HepG2 (cell line): Measurements from ENCODE around the gene AP2S1. TPM values are rescaled to one million over a fixed set of nuclear protein-coding genes. Genes with fewer than 3 reads are reported as not detected.

Experiments used
- KLF16 ChIP-seq, 2 experiments: sonication (generic) in 1 of 2; formaldehyde crosslinking in 1 of 2; IDR thresholded peaks; 2 replicates each; pipeline versions ENCODE4 v1.6.1 to v1.8.0; 2016 to 2023; ENCODE audit warnings: missing genetic modification reagents in 2 of 2, missing compliant biosample characterization in 1 of 2
- RXRA ChIP-seq: sonication (generic); formaldehyde crosslinking; IDR thresholded peaks from 2 replicates; pipeline ENCODE4 v1.5.1; 2020; ENCODE audit warnings: missing genetic modification reagents
- SIN3A ChIP-seq: IDR thresholded peaks from 2 replicates; pipeline ENCODE4 v1.6.1; 2011; ENCODE audit warnings: low read depth, mild to moderate bottlenecking, control low read depth, low read length, borderline replicate concordance
- ZNF446 ChIP-seq: sonication (generic); formaldehyde crosslinking; IDR thresholded peaks from 2 replicates; pipeline ENCODE4 v1.5.0; 2020; ENCODE audit warnings: mild to moderate bottlenecking, missing genetic modification reagents
- polyA plus RNA-seq, 8 experiments: library from polyadenylated mRNA; depleted of rRNA in 3 of 8; stranded (reverse) in 7 of 8; unstranded in 1 of 8; fragments of >200 nt; fragmentation: Illumina TruSeq in 4 of 8; extraction: Trizol in 4 of 8; gene quantifications; 2 replicates each; pipeline versions ENCODE4 v1.2.1 to v1.2.3, GENCODE V29; 2011 to 2016; ENCODE audit warnings: low read depth in 4 of 8, missing spikeins in 1 of 8, mixed read lengths in 1 of 8; ENCODE audit not compliant: insufficient read depth in 1 of 8
- total RNA-seq, 5 experiments: library from RNA; depleted of rRNA; stranded (reverse); fragments of >200 nt; fragmentation: Illumina TruSeq; extraction: Trizol; gene quantifications; 2 replicates each; pipeline ENCODE4 v1.2.3, GENCODE V29; 2016; ENCODE audit warnings: low read depth in 1 of 5
- TF ChIP-seq, protein P1 (sequence below): sonication (generic); formaldehyde crosslinking; IDR thresholded peaks from 2 replicates; pipeline ENCODE4 v1.4.0; 2020; ENCODE audit warnings: missing genetic modification reagents
- TF ChIP-seq, protein P2 (sequence below), 2 experiments: fragments of 450-650 bp in 1 of 2; sonication (generic) in 1 of 2; formaldehyde crosslinking in 1 of 2; IDR thresholded peaks; 2 replicates each; pipeline versions ENCODE4 v1.6.1 to v1.8.0; 2016 to 2022; ENCODE audit warnings: antibody characterized with exemption in 1 of 2, mild to moderate bottlenecking in 1 of 2, missing genetic modification reagents in 1 of 2
- TF ChIP-seq, protein P3 (sequence below): sonication (generic); formaldehyde crosslinking; IDR thresholded peaks from 2 replicates; pipeline ENCODE4 v1.4.0; 2020; ENCODE audit warnings: low read depth, missing genetic modification reagents
- TF ChIP-seq, protein P4 (sequence below): sonication (generic); formaldehyde crosslinking; IDR thresholded peaks from 2 replicates; pipeline ENCODE4 v1.8.1; 2022; ENCODE audit warnings: low read depth, mild to moderate bottlenecking, missing genetic modification reagents

AP2S1 gene
- total and polyA plus RNA-seq, 2 of the 13 experiments (the other 11 are each of a cell fraction or from before 2014, with no cell fraction given): 45.2 to 86.1 TPM

DNA sequence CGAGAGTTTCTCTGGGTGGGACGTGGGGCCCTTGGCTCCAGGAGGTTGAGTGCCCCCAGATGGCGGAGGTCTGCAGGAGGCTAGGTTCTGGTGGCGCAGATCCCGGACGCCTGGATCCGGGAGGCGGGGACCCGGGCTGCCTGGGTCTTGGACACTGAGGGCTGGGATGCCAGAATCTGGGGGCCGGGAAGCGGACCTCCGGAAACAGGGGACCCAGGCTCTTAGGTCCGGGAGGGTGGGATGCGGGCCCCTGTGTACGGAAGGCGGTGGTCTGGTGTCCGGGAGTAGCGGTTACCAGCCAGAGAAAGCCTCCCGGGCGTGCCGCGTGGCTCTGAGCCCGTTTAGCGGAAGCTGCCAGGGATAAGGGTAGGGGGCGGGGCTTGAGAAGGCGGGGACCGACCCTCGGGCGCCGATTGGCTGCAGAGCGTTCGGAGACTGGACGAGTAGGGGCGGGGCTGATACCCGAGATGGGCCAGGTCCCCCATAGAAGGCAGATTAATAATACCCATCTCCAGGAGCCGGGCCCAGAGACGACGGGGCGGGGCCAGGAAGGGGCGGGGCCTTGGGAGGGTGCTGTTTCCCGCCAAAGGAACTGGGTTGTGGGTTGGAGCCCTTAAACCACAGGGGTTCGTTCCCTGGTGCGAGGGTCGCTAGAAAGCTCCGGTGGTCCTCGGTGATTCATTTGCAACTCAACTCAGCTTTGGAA is 62.2 kb downstream of the AP2S1 start, which contains the start of gene SLC1A5 (continued):
- TF ChIP-seq SIN3A (peak; percentile 97; the same call in 1 of the 2 replicates), KLF16 (CRISPR knock-in tag; IDR thresholded peaks at IDR 0.05) (peak in 1 of 2 experiments; percentile 98; a peak in 2 of 4 replicates), RXRA (CRISPR knock-in tag) (0 out of 2 replicates have a peak, but pooled peaks have one; percentile 18), ZNF446 (CRISPR knock-in tag) (no peak)
- TF ChIP-seq, protein P1, sequence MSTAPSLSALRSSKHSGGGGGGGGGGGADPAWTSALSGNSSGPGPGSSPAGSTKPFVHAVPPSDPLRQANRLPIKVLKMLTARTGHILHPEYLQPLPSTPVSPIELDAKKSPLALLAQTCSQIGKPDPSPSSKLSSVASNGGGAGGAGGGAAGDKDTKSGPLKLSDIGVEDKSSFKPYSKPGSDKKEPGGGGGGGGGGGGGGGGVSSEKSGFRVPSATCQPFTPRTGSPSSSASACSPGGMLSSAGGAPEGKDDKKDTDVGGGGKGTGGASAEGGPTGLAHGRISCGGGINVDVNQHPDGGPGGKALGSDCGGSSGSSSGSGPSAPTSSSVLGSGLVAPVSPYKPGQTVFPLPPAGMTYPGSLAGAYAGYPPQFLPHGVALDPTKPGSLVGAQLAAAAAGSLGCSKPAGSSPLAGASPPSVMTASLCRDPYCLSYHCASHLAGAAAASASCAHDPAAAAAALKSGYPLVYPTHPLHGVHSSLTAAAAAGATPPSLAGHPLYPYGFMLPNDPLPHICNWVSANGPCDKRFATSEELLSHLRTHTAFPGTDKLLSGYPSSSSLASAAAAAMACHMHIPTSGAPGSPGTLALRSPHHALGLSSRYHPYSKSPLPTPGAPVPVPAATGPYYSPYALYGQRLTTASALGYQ: no peak
- TF ChIP-seq, protein P2, sequence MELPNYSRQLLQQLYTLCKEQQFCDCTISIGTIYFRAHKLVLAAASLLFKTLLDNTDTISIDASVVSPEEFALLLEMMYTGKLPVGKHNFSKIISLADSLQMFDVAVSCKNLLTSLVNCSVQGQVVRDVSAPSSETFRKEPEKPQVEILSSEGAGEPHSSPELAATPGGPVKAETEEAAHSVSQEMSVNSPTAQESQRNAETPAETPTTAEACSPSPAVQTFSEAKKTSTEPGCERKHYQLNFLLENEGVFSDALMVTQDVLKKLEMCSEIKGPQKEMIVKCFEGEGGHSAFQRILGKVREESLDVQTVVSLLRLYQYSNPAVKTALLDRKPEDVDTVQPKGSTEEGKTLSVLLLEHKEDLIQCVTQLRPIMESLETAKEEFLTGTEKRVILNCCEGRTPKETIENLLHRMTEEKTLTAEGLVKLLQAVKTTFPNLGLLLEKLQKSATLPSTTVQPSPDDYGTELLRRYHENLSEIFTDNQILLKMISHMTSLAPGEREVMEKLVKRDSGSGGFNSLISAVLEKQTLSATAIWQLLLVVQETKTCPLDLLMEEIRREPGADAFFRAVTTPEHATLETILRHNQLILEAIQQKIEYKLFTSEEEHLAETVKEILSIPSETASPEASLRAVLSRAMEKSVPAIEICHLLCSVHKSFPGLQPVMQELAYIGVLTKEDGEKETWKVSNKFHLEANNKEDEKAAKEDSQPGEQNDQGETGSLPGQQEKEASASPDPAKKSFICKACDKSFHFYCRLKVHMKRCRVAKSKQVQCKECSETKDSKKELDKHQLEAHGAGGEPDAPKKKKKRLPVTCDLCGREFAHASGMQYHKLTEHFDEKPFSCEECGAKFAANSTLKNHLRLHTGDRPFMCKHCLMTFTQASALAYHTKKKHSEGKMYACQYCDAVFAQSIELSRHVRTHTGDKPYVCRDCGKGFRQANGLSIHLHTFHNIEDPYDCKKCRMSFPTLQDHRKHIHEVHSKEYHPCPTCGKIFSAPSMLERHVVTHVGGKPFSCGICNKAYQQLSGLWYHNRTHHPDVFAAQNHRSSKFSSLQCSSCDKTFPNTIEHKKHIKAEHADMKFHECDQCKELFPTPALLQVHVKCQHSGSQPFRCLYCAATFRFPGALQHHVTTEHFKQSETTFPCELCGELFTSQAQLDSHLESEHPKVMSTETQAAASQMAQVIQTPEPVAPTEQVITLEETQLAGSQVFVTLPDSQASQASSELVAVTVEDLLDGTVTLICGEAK (IDR thresholded peaks at IDR 0.05): no peak
- TF ChIP-seq, protein P2 (CRISPR knock-in tag; IDR thresholded peaks at IDR 0.05): peak; percentile 45; the same call in 1 of the 2 replicates
- TF ChIP-seq, protein P3, sequence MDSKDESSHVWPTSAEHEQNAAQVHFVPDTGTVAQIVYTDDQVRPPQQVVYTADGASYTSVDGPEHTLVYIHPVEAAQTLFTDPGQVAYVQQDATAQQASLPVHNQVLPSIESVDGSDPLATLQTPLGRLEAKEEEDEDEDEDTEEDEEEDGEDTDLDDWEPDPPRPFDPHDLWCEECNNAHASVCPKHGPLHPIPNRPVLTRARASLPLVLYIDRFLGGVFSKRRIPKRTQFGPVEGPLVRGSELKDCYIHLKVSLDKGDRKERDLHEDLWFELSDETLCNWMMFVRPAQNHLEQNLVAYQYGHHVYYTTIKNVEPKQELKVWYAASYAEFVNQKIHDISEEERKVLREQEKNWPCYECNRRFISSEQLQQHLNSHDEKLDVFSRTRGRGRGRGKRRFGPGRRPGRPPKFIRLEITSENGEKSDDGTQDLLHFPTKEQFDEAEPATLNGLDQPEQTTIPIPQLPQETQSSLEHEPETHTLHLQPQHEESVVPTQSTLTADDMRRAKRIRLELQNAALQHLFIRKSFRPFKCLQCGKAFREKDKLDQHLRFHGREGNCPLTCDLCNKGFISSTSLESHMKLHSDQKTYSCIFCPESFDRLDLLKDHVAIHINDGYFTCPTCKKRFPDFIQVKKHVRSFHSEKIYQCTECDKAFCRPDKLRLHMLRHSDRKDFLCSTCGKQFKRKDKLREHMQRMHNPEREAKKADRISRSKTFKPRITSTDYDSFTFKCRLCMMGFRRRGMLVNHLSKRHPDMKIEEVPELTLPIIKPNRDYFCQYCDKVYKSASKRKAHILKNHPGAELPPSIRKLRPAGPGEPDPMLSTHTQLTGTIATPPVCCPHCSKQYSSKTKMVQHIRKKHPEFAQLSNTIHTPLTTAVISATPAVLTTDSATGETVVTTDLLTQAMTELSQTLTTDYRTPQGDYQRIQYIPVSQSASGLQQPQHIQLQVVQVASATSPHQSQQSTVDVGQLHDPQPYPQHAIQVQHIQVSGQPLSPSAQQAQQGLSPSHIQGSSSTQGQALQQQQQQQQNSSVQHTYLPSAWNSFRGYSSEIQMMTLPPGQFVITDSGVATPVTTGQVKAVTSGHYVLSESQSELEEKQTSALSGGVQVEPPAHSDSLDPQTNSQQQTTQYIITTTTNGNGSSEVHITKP (CRISPR knock-in tag): no peak
- TF ChIP-seq, protein P4, sequence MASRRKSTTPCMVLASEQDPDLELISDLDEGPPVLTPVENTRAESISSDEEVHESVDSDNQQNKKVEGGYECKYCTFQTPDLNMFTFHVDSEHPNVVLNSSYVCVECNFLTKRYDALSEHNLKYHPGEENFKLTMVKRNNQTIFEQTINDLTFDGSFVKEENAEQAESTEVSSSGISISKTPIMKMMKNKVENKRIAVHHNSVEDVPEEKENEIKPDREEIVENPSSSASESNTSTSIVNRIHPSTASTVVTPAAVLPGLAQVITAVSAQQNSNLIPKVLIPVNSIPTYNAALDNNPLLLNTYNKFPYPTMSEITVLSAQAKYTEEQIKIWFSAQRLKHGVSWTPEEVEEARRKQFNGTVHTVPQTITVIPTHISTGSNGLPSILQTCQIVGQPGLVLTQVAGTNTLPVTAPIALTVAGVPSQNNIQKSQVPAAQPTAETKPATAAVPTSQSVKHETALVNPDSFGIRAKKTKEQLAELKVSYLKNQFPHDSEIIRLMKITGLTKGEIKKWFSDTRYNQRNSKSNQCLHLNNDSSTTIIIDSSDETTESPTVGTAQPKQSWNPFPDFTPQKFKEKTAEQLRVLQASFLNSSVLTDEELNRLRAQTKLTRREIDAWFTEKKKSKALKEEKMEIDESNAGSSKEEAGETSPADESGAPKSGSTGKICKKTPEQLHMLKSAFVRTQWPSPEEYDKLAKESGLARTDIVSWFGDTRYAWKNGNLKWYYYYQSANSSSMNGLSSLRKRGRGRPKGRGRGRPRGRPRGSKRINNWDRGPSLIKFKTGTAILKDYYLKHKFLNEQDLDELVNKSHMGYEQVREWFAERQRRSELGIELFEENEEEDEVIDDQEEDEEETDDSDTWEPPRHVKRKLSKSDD (CRISPR knock-in tag): no peak
